NCI-H82 treated with DMSO at 0.1 percent for 48 hours (cell line): ENCODE data around the gene SLC30A3.

Experiments
- DNase-seq: peaks from one replicate; lab custom pipeline; 2025; ENCODE audit not compliant: unreplicated experiment; lab: John Stamatoyannopoulos, UW

The SLC30A3 gene

DNA sequence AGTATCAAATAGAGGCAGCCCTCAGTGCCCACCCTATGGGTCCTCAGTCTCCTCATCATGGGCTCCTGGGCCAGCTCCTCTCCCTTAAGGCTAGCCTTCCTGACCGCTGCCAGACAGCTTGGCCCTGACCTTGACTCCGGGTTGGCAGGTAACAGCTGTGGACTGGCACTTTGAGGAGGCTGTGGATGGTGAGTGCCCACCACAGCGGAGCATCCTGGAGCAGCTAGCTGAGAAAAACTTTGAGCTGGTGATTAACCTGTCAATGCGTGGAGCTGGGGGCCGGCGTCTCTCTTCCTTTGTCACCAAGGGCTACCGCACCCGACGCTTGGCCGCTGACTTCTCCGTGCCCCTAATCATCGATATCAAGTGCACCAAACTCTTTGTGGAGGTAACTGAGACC lies 26.7 kb downstream of the SLC30A3 start:
- DNase-seq, result no peak

DNA sequence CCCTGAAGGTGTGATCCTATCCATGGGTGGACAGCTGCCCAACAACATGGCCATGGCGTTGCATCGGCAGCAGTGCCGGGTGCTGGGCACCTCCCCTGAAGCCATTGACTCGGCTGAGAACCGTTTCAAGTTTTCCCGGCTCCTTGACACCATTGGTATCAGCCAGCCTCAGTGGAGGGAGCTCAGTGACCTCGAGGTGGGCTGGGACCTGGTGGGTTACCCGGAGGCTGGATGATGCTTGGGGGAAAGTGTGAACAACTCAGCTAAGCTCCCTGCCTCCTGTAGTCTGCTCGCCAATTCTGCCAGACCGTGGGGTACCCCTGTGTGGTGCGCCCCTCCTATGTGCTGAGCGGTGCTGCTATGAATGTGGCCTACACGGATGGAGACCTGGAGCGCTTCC lies 29.5 kb downstream of the SLC30A3 start:
- DNase-seq, result no peak

DNA sequence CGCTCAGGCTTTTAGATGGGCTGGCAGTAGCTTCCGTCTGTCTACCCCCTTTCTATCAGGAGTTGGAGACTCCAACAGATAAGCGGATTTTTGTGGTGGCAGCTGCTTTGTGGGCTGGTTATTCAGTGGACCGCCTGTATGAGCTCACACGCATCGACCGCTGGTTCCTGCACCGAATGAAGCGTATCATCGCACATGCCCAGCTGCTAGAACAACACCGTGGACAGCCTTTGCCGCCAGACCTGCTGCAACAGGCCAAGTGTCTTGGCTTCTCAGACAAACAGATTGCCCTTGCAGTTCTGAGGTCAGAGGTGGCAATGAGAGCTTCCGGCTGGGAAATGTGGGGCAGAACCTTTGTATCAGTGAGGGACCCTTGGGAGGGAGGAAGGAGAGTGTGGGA lies 30.9 kb downstream of the SLC30A3 start:
- no peak for DNase-seq

DNA sequence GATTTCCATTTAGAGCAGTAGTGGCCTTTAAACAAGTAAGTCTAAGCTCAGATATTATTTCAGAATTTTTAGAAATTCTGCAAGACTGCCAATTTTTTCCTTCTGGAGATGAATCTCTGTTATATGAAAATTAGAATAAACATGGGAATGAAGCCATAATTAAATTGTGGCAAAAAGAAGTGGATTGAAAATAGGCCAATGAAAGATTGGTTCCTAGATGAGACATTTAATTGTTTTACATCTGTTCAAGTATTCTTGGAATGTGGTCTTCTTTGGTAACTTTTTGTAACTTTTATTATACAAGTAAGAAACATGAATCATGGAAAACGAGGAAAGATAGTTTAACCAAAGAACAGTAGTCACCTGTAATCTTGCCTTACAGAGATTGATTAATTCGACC lies 35.3 kb downstream of the SLC30A3 start:
- no peak for DNase-seq

DNA sequence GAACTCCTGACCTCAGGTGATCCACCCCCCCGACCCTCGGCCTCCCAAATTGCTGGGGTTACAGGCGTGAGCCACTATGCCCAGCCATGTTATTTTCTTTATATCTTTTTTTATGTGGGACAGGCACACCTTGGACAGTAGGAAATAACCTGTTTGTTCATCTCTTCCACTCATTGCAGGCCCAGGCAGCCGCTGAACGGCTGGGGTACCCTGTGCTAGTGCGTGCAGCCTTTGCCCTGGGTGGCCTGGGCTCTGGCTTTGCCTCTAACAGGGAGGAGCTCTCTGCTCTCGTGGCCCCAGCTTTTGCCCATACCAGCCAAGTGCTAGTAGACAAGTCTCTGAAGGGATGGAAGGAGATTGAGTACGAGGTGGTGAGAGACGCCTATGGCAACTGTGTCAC lies 37.3 kb downstream of the SLC30A3 start:
- DNase-seq, result no peak

DNA sequence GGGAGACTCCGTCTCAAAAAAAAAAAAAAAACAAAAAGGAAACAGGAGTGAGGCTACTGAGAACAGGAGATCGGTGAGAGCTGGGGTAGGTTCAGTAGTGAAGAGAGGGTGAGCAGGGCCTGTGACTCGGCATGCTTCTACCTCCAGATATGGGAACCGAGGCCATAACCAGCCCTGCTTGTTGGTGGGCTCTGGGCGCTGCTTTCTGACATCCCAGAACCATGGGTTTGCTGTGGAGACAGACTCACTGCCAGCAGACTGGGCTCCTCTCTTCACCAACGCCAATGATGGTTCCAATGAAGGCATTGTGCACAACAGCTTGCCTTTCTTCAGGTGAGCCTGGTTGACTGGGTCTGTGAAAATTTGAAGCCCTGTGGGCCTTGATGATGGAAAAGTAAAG lies 39.4 kb downstream of the SLC30A3 start:
- DNase-seq, result no peak

DNA sequence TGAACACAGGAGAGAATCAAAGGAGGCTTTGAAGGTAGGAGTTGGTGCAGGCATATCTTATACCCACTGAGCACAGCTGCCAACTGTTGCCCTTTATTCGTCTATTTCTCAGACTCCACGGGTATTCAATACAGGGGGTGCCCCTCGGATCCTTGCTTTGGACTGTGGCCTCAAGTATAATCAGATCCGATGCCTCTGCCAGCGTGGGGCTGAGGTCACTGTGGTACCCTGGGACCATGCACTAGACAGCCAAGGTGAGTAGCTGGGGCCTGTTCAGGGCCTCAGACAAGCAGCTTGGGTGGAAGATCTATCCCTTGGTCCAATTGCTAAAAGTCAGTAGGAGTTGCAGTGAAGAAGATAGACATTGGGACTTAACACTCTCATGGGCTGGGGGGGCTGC lies 40.4 kb downstream of the SLC30A3 start:
- no peak for DNase-seq

DNA sequence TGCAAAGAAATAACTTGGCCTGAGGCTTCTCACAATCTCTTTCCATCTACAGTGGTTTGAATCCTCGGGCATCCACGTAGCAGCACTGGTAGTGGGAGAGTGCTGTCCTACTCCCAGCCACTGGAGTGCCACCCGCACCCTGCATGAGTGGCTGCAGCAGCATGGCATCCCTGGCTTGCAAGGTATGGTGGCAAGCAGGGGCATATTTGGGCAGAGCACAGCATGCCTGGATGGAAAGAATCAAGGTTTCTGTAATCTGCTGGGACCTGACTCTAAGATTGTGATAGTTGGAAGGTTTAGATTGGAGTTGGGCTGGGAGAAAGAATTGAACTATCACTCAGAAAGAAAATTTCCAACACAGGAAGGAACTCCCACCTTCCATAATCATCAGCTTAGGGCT lies 41.7 kb downstream of the SLC30A3 start:
- DNase-seq, result no peak

DNA sequence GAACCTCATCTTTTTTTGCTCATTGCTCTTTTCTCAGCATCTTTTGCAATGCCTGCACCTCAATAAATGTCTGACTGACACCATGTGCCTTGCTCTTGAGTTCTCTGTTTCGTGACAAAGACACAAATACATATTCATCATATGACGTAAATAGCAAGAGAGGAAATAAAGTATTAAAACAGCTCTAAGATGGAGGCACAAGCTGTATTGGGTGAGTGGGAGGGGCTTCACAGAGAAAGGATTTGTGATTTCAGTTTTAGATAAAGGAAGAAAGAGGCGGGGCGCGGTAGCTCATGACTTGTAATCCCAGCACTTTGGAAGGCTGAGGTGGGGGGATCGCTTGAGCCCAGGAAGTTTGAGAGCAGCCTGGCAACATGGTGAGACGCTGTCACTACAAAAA lies 42.8 kb downstream of the SLC30A3 start:
- DNase-seq, result no peak

DNA sequence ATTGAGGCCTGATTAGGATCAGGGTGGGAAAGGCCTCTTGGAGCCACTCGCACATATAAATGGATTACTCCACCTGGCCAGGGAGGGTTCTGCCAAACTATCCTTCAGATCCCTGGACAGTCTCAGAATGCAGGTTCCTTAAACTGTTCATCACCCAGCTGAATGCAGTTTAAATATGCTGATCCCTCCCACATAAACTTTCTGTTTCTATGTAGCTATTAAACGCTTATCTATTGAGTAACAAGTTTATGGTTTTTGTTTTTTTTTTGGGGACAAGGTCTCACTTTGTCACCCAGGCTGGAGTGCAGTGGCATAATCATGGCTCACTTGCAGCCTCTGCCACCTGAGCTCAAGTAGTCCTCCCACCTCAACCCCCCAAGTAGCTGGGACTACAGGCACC lies 43.8 kb downstream of the SLC30A3 start:
- no peak for DNase-seq

DNA sequence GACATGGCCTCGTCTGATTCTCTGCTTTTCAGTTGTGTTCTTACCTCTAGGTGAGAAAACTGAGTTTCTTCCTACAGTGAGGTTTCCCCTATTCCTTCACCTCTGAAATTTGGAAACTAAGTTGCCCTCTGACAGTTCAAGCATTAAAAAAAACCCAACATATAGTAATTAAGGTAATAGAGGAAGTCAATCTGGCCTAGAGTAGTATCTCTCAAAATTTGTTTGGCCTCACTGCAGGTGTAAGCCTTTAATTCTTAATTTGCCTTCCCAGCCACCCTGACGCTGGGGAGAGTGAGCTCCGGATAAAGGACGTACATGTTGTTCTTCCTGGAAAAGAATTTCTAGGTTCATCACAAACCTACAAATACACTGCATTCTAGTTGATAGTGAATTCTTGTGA lies 44.2 kb downstream of the SLC30A3 start:
- no peak for DNase-seq

DNA sequence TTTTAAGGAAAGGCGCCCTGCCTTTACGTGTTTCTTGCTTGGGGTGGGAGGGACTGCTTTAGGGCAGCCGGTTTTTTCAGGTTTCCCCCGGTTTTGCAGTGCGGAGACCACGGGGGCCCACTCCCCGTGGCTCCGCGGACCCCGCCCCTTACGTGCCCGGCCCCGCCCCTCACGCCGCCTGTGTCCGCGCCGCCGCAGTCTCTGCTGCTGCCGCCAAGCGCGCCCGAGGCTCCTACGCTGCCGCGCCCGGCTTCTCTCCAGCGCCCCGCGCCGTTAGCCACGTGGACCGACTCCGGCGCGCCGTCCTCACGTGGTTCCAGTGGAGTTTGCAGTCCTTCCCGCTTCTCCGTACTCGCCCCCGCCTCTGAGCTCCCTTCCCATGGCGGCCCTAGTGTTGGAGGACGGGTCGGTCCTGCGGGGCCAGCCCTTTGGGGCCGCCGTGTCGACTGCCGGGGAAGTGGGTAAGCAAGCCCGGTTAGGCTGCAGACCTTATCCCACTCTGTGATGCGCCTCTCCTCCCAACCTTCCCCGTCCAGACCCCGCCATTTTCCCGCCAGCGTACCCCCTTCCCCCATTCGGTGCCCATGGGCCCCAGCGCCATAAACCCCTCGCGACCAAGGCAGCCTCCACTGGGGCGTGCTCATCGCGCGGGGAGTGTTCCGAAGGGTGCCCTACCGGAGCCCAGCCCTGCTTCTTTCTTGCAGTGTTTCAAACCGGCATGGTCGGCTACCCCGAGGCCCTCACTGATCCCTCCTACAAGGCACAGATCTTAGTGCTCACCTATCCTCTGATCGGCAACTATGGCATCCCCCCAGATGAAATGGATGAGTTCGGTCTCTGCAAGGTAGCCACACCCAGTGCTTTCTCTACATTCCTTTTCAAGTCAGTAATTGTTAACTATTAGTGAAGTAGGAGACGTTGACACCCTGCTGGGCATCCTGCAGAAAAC lies 45.4 kb downstream of the SLC30A3 start, which contains the start of gene CAD:
Gene CAD (plus strand): TSS at position 197 of the 949 bp plus-strand sequence. CDS start 183 bp downstream, at position 380.
- DNase-seq, result peak; percentile 53

DNA sequence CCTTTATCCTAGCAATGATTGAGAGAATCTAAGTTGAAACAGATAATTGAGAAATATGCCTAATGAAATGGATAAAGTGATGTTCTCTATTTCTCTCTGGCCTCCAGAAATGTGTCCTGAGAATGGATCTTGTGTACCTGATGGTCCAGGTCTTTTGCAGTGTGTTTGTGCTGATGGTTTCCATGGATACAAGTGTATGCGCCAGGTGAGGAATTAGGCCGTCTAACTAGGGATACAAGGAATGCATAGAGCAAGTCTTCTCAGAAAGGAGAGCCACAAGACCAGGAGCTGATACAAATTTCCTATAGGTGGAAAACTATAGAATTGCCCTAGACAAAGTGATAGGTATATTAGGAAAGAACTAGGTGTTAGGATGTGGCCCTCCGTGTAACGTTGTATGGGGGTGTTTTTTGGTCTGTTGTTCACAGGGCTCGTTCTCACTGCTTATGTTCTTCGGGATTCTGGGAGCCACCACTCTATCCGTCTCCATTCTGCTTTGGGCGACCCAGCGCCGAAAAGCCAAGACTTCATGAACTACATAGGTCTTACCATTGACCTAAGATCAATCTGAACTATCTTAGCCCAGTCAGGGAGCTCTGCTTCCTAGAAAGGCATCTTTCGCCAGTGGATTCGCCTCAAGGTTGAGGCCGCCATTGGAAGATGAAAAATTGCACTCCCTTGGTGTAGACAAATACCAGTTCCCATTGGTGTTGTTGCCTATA lies 46.3 kb downstream of the SLC30A3 start:
- DNase-seq, result no peak

DNA sequence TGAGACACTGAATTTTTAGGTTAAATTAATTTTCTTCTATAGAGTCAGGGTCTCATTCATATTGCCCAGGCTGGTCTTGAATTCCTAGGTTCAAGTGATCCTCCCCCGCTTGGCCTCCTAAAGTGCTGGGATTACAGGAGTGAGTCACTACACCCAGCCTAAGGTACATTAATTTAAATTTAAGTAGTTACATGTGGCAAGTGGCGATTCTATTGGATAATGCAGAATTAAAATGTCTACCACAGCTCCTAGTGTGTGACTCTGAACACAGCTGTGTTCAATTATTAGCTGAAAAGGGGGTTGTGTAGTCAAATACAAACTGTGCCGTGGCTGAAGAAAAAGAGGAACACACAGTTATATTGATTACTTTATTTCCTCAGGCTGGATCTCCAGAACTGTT lies 47.9 kb downstream of the SLC30A3 start:
- no peak for DNase-seq

DNA sequence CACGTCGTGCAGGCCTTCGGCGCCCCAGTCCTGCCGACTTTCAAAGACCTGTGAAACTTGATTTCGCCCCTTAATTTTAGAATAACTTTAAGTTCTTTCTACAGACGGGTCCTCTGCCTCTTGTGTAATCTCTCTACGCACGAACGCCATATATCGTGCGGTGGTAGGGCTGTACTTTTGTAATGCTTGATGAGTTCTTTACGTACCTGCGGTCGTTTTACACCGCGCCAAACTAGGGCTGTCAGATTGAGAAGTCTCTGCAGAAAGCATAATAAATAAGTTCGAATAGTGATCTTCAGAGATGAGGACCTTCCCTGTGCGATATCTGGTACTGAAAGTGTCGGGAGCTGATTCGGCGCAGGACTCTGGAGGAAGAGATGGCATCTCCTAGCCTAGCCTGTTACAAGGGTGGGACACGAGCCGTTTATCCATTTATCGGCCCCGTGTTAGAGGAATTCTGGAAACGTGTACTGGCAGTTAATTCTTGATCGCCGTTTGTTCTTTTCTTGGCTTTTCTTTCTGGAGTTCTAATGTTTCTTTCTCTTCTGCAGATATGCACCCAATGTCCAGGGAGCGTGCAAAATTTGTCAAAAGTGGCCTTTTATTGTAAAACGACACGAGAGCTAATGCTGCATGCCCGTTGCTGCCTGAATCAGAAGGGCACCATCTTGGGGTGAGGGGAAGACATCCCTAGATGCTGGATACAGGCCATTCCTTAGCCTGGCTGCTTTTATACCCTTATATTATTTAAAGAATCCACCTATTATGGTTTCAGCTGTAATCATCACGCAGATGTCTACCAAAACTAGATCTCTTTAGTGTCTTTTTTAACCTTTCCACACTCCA lies 50.0 kb downstream of the SLC30A3 start:
- DNase-seq, result no peak

DNA sequence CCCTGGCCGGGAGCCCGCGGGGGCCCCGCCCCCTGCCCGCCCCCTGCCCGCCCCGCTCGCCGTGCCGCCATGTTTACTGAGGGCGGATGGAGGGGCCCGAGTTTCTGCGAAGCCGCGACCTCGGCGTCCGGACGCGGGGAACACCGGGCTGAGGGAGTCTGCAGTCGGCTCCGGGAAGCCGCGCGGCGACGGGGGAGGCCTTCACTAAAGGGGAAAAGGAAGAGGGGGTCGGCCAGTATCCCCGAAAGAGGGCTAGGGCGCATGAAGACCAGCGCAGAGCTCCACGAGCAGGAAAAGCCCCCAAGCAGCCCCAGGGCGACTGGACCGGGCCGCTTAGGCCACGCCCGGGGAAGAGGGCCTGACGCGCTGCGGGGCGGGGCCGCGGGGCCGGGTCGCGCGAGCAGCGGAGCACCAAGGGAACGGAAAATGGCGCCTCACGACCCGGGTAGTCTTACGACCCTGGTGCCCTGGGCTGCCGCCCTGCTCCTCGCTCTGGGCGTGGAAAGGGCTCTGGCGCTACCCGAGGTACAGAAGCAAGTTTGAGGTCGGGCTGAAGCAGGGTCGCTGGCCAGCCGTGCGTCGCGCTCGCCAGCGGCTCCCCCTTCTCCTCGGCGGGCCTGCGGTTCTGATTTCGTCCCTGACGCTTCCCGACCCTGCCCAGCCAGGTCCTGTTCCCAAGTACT lies 50.8 kb downstream of the SLC30A3 start, which contains the start of the genes ATRAID and SLC5A6:
Gene ATRAID (plus strand): TSS at position 99 of the 683 bp plus-strand sequence. CDS start 328 bp downstream, at position 427.
Gene SLC5A6 (minus strand): TSS at position 326 of the 683 bp plus-strand sequence. CDS start 4,618 bp downstream, outside the sequence.
- DNase-seq, result peak; percentile 69

DNA sequence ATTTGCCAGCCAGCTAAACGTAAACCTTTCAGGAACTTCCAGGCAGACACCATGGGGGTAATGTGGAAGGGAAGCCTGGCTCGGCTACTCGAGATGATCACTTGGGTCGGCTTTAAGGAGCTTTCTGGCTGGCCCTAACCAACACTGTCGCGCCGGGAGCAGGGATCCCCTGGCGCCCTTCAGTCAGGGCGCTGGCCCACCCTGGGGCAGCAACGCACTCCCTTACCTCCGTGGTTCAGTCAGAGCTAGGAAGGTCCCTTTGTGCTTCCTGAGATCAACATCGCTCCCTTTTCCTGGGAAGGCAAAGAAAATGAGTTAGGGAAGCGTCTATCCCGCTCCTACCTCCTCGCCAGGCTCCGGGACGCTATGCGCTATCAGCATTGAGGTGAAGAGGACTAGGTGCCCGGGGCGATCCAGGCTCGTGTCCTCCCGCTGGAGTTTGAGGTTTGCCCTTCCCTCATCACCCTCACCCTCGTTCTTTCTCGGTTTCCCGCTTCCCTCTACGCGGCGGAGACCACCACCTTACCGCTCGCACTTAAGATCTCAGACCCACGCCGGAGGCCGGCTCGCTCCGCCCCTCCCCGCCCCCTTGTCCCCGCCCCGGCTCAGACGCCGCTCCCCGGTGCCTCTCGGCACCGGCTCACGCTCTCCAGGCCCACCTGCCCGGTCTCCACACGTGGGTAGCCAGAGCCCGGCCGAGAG lies 51.5 kb downstream of the SLC30A3 start:
- DNase-seq, result peak; percentile 72

DNA sequence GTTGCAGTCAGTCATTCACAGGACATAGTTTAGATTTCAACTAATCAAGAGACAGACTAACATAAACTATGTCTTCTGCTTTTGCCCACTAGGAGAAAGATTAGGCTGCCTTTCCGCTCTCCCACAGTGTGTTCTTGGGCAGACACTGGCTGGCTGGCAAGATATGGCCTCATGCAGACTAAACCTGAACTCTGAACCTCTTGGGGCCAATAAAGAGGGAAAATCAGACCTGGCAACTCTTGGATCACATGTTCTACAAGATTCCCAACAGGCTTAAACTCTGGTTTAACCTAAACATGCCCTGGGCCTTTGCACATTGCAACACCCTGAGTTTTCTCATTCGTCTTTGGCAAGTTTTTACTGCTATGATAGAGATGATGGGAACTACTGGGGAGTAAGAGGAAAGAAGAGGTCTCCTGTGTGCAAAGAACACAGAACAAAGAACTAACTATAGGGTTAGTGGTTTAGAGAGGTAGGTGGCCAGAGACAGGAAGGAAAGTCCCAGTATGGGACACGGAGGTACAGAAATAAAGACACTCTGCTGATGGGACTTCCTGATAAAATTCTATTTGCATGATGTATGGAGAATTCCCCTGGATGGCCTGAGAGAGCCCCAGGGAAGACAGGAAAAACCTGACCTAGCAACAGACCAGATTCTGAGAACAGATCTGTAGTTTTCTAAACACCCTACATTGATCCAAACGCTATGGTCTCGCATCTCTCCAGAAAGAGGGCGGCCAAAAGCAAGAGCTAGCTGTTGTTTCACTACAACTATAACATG lies 53.0 kb downstream of the SLC30A3 start:
- no peak for DNase-seq

DNA sequence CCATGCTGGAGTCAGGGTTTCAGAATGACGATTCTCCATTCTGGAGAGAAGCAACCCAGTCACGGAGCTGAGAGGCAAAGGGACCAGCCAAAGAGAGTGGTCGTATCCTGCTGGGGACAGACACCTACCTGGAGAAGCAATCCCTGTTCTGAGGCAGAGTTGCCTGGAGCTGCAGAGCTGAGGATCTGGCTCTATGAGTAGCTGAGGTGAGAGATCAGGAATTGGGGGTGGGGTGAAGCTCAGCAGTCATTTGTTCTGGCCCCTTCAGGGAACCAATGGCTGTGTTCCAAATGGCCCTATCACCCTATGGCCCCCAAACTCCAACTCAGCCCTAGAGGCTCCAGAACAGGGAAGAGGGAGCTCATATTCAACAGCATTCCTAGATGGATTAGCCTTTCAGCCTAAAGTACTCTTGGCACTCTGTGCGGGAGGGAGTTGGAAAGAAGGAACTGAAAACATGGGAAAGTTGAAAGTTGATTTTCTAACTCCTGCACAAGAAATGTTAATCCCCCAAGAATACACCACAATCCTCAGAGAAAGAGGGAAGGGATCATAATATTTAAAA lies 54.3 kb downstream of the SLC30A3 start:
- no peak for DNase-seq
